Stomach (tissue), 19 donors: ENCODE measurements around the gene ZFTA. TPM values are rescaled to one million over a fixed set of nuclear protein-coding genes. Genes with fewer than 3 reads are reported as not detected.

Experiments
- DNase-seq, 2 donors: peaks; one replicate each; pipeline versions ENCODE4 v3.0.0 to v3.0.0-alpha.2; 2013 to 2019
- H3K27ac ChIP-seq, 5 donors: fragments of 200-600 bp in 4 of 5; sonication (generic) in 4 of 5; one replicate each; pipeline ENCODE4 v1.5.1; 2013 to 2019; ENCODE audit warnings: mild to moderate bottlenecking in 1 of 5, moderate library complexity in 1 of 5
- H3K27me3 ChIP-seq, 3 donors: fragments of 200-600 bp; sonication (generic); one replicate each; pipeline ENCODE4 v1.5.1; 2017 to 2019; ENCODE audit warnings: mixed run types in 1 of 3
- H3K36me3 ChIP-seq, 4 donors: fragments of 200-600 bp; sonication (generic); 1 replicate in 3 of 4; 2 replicates in 1 of 4; pipeline ENCODE4 v1.5.1; 2016 to 2019
- H3K4me1 ChIP-seq, 4 donors: fragments of 200-600 bp; sonication (generic); one replicate each; pipeline ENCODE4 v1.5.1; 2016 to 2019
- H3K4me3 ChIP-seq, 4 donors: fragments of 200-600 bp; sonication (generic) in 3 of 4; one replicate each; pipeline ENCODE4 v1.5.1; 2016 to 2019; ENCODE audit warnings: mild to moderate bottlenecking in 1 of 4
- H3K9me3 ChIP-seq, 4 donors: fragments of 200-600 bp; sonication (generic); one replicate each; pipeline ENCODE4 v1.5.1; 2016 to 2019
- CTCF ChIP-seq, 7 experiments: fragments of 450-650 bp in 4 of 7; fragments of 200-600 bp in 3 of 7; sonication (generic) in 3 of 7; IDR thresholded peaks; one replicate each; pipeline ENCODE4 v1.5.1; 2016 to 2019; ENCODE audit warnings: antibody characterized with exemption in 7 of 7, control low read depth in 2 of 7, mild to moderate bottlenecking in 1 of 7
- EP300 ChIP-seq: sonication (generic); formaldehyde crosslinking; IDR thresholded peaks from one replicate; pipeline ENCODE4 v1.6.1; 2017; ENCODE audit warnings: antibody characterized with exemption
- POLR2A ChIP-seq, 4 donors: fragments of 450-650 bp; IDR thresholded peaks; one replicate each; pipeline ENCODE4 v1.6.1; 2016; ENCODE audit warnings: antibody characterized with exemption in 4 of 4, control low read depth in 2 of 4, mild to moderate bottlenecking in 1 of 4, moderate library complexity in 1 of 4
- POLR2AphosphoS5 ChIP-seq, 3 donors: sonication (generic); formaldehyde crosslinking; IDR thresholded peaks; one replicate each; pipeline ENCODE4 v1.6.1; 2016; ENCODE audit warnings: antibody characterized with exemption in 3 of 3
- WGBS, 5 donors: extraction: QIAGEN DNeasy Blood & Tissue Kit in 3 of 5; methylation state at CpG; one replicate each; pipeline versions ENCODE4 v1.1.5 to v1.1.7; 2013 to 2018; 5-methylcytosine and 5-hydroxymethylcytosine counted together
- intact Hi-C: fragments of 100-400 bp; cut with DNase I; formaldehyde crosslinking; loops from one replicate; pipeline ENCODE4 v1.15.1; 2023; ENCODE audit warnings: low total_unique reads
- long read RNA-seq, 10 donors: transcript quantifications; one replicate each; lab custom pipeline, GENCODE V29; 2026
- polyA plus RNA-seq, 3 donors: library from polyadenylated mRNA; stranded (reverse); fragments of 200-250 nt; gene quantifications; one replicate each; pipeline ENCODE4 v1.2.3, GENCODE V29; 2013
- total RNA-seq, 5 donors: library from RNA; depleted of rRNA; stranded (reverse); fragments of >200 nt; gene quantifications; one replicate each; pipeline versions ENCODE4 v1.1.0 to v1.2.3, GENCODE V29; 2014 to 2016
- donor health status: healthy with polysubstance abuse.
- donor health status: Bipolar disorder and iron deficiency.
- donor health status: healthy.

Gene ZFTA
- total RNA-seq (10 to 100 TPM in 2 of 5 donors, 1 to 10 TPM in 3; 1.8 to 16.8 (median 8.8) TPM), polyA plus RNA-seq (1 to 10 TPM; 4.4 to 6.9 (median 4.8) TPM)
- long read RNA-seq, donor 1, full-length matches to known transcripts = 2 of 2 reads
- long read RNA-seq, donor 1, partial matches to known transcripts = 0 of 2 reads
- long read RNA-seq, donor 1, other reads (novel, unspliced or antisense) = 0 of 2 reads
- long read RNA-seq, donor 2, full-length matches to known transcripts = 6 of 6 reads
- long read RNA-seq, donor 2, partial matches to known transcripts = 0 of 6 reads
- long read RNA-seq, donor 2, other reads (novel, unspliced or antisense) = 0 of 6 reads
- long read RNA-seq, donor 3 = 0 reads
- long read RNA-seq, donor 4 = 0 reads
- long read RNA-seq, donor 5, full-length matches to known transcripts = 2 of 7 reads
- long read RNA-seq, donor 5, partial matches to known transcripts = 5 of 7 reads
- long read RNA-seq, donor 5, other reads (novel, unspliced or antisense) = 0 of 7 reads
- long read RNA-seq, donor 6, full-length matches to known transcripts = 6 of 6 reads
- long read RNA-seq, donor 6, partial matches to known transcripts = 0 of 6 reads
- long read RNA-seq, donor 6, other reads (novel, unspliced or antisense) = 0 of 6 reads
- long read RNA-seq, donor 7, partial matches to known transcripts = 0 of 1 reads
- long read RNA-seq, donor 7, other reads (novel, unspliced or antisense) = 0 of 1 reads
- long read RNA-seq, donor 8 = 0 reads
- long read RNA-seq, donor 9 = 0 reads
- long read RNA-seq, donor 10, full-length matches to known transcripts = 1 of 1 reads
- long read RNA-seq, donor 10, partial matches to known transcripts = 0 of 1 reads
- long read RNA-seq, donor 10, other reads (novel, unspliced or antisense) = 0 of 1 reads

- Histone ChIP-seq H3K4me1 (peaks cover 34 to 57% (median 53%) of the 10 kb centered on the region in 4 donors), H3K27me3 (peaks cover 0 to 17% (median 6%) of the 10 kb centered on the region in 3 donors), H3K27ac (peak within 1 kb of the TSS; percentile 72 to 87 (median 80)), H3K36me3 (no peaks in the 10 kb centered on the region), H3K9me3 (no peaks in the 10 kb centered on the region), H3K4me3 (peak within 1 kb of the TSS; percentile 83 to 92 (median 88))
- DNase-seq = peak; percentile 61 to 90
- intact Hi-C loops = no loop called here
- TF ChIP-seq POLR2AphosphoS5 (IDR thresholded peaks at IDR 0.05) (no peak), EP300 (no peak), CTCF (IDR thresholded peaks at IDR 0.05) (peak in 3 of 7 experiments; percentile 55 to 91 (median 73)), POLR2A (IDR thresholded peaks at IDR 0.05) (no peak)
- WGBS, 5 donors = 0 to 7% (median 1%) methylated on average over 3 to 113 of the region's 113 CpGs
These were observed at the start of gene ZFTA for GRCh38 chr11:63768237-63769041. TSS of gene ZFTA (minus strand) at chr11:63768775. CDS start at chr11:63768622, 153 bp downstream.

GRCh38 chr11:63817758-63818498 lies 49.4 kb upstream of the ZFTA start:
- DNase-seq = no peak
- Histone ChIP-seq H3K36me3 (peaks cover 51 to 66% (median 63%) of the 10 kb centered on the region in 4 donors), H3K4me3 (no peak overlapping the region), H3K27me3 (no peaks in the 10 kb centered on the region), H3K27ac (no peak overlapping the region), H3K9me3 (no peaks in the 10 kb centered on the region), H3K4me1 (peaks cover 8 to 31% (median 22%) of the 10 kb centered on the region in 4 donors)
- intact Hi-C loops = no loop called here
- 86 to 90% (median 87%) methylated on average over 24 to 27 of the region's 27 CpGs for WGBS, 5 donors
- TF ChIP-seq CTCF (IDR thresholded peaks at IDR 0.05) = no peak
- no peak for TF ChIP-seq POLR2A (IDR thresholded peaks at IDR 0.05)
- no peak for TF ChIP-seq EP300
- no peak for TF ChIP-seq POLR2AphosphoS5 (IDR thresholded peaks at IDR 0.05)

GRCh38 chr11:63816732-63817131 lies 48.2 kb upstream of the ZFTA start:
- intact Hi-C loops = no loop called here
- H3K27ac ChIP-seq = no peak overlapping the region
- H3K36me3 ChIP-seq = peaks cover 41 to 54% (median 51%) of the 10 kb centered on the region in 4 donors
- H3K27me3 ChIP-seq = no peaks in the 10 kb centered on the region
- H3K9me3 ChIP-seq = no peaks in the 10 kb centered on the region
- no peak for DNase-seq
- H3K4me3 ChIP-seq = no peak overlapping the region
- 92 to 98% (median 98%) methylated on average over 3 of the region's 3 CpGs for WGBS, 5 donors
- TF ChIP-seq POLR2A (IDR thresholded peaks at IDR 0.05) (no peak), EP300 (no peak), CTCF (IDR thresholded peaks at IDR 0.05) (no peak), POLR2AphosphoS5 (IDR thresholded peaks at IDR 0.05) (no peak)
- H3K4me1 ChIP-seq = peaks cover 8 to 38% (median 28%) of the 10 kb centered on the region in 4 donors
